Measurements from ENCODE around the gene PSMA7.

DNA sequence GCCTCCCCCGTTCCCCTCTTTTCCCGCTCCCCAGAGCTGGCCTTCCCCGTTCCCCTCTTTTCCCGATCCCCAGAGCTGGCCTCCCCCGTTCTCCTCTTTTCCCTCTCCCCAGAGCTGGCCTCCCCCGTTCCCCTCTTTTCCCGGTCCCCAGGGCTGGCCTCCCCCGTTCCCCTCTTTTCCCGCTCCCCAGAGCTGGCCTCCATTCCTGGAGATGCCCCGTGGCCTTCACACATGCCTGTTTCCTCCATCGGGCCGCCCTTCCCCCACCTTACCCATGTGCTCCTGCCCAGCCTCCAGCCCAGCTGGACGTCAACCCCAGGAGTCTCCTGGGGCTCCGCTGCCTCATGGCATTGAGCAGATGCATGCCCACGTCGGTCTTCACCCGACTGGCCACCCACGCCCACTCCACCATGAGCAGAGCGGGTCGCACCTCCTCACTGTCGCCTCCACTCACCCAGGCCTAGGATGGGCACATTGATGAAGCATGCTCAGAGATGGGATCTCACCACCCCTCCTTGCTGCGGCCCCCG is 8.7 kb upstream of the PSMA7 start:
- TF ChIP-seq, protein P1, sequence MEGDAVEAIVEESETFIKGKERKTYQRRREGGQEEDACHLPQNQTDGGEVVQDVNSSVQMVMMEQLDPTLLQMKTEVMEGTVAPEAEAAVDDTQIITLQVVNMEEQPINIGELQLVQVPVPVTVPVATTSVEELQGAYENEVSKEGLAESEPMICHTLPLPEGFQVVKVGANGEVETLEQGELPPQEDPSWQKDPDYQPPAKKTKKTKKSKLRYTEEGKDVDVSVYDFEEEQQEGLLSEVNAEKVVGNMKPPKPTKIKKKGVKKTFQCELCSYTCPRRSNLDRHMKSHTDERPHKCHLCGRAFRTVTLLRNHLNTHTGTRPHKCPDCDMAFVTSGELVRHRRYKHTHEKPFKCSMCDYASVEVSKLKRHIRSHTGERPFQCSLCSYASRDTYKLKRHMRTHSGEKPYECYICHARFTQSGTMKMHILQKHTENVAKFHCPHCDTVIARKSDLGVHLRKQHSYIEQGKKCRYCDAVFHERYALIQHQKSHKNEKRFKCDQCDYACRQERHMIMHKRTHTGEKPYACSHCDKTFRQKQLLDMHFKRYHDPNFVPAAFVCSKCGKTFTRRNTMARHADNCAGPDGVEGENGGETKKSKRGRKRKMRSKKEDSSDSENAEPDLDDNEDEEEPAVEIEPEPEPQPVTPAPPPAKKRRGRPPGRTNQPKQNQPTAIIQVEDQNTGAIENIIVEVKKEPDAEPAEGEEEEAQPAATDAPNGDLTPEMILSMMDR (optimal IDR thresholded peaks at IDR 0.05 in 1 of 3, IDR thresholded peaks at IDR 0.05 in 1 of 3, conservative IDR thresholded peaks at IDR 0.05 in 1 of 3; ENCODE audit: extremely low read depth in 1 of 3, insufficient read depth in 2 of 3, low read length in 3 of 3) = no peak
- TF ChIP-seq EZH2 (IDR thresholded peaks at IDR 0.05; ENCODE audit: low read length) = no peak

All from keratinocyte (primary cell).